RPMI7951 (cell line): Measurements from ENCODE around the gene ARL13B. TPM values are rescaled to one million over a fixed set of nuclear protein-coding genes. Genes with fewer than 3 reads are reported as not detected.
"Not testable (repeated sequence)": the region's sequence is repeated elsewhere in the genome, so short reads cannot be mapped to it uniquely, and the experiment has no call there.

ENCODE experiments used
- DNase-seq: peaks from one replicate; pipeline ENCODE4 v3.0.0-alpha.2; 2012; ENCODE audit warnings: low read depth
- total RNA-seq: library from RNA; depleted of rRNA; stranded (reverse); fragments of >200 nt; shearing (Covaris generic); gene quantifications from 2 replicates; pipeline ENCODE4 v1.2.3, GENCODE V29; 2014

Gene ARL13B
- total RNA-seq, 1 experiment from 2014 or later = 18.4 TPM

DNA sequence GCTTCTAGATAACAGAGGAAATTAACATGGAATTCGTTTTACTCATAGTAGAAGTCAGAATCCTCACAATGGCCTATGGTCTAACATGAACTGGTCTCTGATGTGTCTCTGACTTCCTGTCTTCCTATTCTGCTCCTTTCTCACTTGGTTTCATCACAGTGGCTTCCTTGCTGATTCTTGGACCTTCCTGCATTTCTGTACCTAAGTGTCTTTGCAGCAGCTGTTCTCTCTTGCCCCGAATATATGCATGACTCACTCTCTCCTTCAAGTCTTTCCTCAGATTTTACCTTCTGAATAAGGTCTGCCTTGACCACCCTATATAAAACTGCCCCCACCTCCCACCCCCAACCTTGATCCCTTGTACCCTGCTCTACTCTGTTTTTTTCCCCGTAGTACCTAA is 14.1 kb downstream of the ARL13B start:
- no peak for DNase-seq

DNA sequence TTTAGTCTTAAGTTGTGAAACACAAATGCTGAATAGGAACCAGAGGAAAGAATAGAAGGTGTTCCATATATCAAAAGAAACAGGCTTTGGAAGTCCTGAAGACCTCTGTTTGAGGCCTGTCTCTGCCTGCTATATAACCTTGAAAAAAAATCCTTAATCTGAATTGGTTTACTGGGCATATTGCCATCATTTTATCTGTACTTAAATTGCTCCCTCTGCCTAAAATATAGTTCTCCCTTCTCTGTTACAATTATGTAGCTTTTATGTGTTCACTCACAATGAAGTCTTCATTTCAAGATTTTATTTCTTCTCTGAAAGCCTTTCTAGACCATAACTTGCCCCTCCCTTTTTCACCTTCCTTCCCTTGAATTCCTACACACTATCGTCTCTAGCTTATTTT is 21.2 kb downstream of the ARL13B start:
- DNase-seq = no peak

DNA sequence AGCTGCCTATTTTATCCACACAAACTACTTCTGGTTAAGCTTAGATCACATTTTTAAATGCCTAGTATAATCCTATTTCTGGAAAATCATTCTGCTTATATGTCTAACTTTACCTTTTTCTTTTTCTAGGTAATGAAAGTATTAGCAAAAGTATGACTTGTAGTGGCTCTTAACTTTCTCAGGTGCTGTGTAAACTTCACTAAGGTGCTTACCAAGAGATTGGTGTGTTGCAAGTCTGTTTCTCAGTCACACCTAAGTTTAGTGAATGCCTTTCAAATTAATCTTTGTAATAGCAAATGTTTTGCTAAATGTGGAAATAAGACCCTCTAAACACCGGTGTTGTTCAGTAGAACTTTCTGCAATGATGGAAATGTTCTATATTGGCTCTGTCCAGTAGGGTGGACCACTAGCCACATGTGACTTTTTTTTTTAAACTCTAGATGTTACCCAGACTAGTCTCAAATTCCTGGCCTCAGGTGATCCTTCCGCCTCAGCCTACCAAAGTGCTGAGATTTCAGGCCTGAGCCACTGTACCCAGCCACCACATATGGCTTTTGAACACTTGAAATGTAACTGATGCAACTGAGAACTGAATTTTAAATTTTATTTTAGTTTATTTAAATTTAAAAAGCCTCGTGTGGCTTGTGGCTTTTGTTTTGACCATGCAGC is 22.0 kb downstream of the ARL13B start:
- DNase-seq = no peak

DNA sequence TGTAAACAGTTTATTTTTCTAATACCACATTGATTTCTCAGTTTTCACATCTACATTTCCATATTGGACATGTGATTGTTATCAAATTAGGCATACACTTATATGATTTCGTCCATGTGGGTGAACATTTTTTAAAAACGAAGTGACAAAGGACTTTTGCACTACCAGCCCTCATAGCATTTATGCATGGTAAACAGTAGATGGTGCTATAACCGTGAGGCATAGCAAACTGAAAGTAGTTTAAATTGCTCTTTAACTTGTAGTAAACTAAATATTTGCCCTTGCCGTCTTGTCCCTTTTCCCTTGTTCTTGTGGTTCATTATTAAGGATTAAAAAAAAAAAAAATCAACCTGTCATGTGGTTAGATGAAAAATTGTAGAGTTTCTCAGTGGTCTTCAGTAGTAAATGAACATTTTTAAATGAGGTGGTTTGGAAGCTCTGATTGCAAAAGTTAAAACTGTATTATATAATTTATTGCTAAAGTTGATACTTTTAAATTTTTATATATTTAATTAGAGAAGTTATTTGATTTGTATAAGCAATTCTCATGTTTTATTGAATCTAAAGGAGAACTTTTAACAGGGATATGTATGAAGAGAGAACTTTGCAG is 24.5 kb downstream of the ARL13B start:
- peak; percentile 69 for DNase-seq

DNA sequence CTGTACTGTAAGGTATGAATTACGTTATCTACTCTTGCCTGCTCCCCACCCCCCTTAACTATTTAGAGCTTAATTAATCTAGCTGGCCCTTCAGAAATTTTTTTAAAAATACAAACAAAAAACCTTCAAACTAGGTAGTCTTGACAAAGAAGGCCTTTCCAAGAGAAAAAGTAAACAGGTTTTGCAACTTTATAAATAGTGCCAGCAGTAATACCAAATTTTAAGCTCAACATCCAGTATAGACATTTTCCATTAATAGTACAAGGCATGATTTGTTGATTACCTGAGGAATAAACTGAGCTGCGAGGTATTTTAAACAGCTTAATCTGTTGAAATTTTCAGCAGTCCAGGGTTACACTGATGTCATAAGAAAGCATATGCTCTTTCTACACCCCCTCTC is 28.3 kb downstream of the ARL13B start:
- DNase-seq = no peak

DNA sequence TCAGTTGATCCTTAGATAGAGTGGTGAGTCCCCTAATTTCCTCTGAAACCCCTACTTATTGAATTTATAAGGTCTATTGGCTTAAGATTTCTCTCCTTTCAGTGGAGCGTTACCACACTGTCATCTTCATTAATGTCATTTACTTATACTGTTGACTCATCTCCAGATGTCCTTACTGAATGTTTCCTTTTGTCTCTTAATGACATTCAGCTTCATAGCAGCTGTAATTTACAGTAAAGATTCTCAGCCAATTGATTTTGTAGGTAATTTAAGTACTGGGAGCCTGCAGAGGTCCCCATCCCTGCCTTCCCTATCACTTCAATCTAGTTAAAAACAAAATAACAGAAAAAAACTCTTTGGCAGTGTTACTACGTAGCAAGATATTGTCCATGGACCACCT is 29.7 kb downstream of the ARL13B start:
- DNase-seq = peak; percentile 3

DNA sequence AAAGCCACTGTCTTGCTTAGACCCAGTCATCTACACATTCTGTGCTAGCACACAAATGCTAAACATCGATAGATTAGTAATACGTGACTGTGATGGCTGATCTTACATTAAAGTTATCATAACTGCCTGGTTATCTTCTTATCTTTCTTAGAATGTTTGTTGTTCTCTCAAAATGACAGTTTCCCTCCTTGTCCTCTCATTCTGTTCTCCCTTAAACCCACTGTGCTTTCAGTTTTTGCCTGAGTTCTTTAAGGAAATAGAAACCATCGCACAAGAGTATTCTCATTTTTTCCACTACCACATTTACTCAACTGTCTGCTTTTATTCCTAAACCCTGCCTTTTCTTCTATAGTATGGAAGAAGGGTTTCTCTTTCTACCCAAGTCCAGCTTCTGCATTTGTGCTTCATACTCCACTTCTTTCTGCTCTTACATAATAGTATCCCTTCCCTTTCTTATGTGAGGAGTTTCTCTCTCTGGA is 31.3 kb downstream of the ARL13B start:
- DNase-seq = no peak

DNA sequence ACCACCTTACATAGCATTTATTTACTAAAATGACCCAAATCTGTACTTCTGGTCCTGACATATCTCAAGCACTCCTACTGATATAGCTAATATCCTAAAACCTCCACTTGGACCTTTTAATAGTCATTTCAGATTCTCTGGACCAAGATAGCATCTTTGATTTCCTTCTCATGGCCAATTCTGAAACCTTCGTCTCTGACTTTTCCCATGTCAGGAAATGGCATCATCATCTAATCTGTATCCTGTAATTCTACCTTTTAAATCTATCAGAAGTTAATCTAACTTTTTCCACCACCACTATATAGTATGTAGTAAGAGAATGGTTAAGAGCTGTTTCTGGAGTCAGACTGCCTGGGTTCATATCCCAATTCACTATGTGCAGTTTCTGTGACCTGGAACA is 32.2 kb downstream of the ARL13B start:
- no peak for DNase-seq

DNA sequence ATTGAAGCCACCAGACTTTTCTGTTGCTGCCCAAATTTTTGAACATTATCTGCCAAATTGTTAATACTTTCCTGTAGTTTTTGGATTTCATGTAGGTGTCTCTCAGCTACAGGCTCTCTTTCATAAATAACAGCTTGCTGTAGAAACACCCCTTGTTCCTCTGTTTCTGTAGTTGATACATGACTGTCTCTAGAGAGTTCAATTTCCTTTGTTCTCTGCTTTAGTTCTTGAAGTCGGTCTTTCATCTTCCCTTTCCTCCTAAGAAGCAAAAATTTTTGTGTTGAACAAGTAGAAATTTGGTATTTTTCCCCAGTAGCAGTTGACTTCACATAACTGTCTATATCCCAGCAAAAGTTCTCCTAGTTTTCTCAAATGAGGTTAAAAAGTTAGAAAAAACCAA is 35.1 kb downstream of the ARL13B start:
- no peak for DNase-seq

DNA sequence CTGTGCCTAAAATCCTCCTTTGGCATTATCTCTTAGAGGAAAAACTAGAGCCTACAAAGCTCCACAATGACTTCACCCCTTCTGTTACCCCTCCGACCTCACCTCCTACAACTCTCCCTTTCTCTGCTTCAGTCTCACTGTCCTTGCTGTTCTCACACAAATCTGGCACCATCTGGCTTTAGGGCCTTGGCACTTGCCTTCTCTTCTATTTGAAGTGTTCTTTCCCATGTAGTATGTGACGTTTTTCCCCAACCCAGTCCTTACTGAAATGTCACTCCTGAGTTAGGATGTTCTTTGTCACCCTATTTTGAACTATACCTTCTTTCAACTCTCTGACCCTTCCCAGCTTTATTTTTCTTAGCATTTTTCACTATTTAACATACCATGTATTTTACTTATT is 39.7 kb downstream of the ARL13B start:
- DNase-seq = no peak

DNA sequence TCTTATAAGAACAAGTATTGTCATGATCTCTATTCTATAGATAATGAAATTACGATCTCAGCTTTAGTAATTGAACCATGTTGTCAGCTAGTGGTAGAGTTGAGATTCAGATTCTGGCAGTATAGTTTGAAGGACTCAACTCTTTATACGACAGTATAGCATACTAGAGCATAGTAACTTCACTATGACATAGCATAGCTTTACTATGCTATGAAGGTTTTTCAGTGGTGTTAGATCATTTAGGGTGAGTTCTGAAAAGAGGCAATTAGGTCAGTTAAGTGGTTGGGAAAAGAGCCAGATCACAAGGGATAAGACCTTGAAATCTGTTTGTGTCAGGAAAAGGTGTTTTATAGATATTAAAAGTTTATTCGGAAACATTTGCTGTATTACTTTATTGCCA is 40.3 kb downstream of the ARL13B start:
- DNase-seq = no peak

DNA sequence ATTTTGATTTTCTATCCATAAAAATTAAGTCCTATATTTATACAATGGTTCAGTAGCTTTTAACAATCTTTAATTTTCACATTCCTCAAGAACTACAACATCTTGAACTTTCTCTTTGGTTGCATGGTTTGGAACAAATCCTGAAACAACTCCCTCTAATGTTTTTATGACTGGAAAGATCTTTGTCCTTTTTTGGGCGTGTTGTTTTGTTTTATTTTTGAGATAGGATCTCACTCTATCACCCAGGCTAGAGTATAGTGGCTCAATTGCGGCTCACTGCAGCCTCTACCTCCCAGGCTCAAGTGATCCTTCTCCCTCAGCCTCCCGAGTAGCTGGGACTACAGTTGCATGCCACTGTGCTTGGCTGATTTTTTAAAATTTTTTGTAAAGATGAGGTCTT is 44.4 kb downstream of the ARL13B start:
- DNase-seq = peak; percentile 3

DNA sequence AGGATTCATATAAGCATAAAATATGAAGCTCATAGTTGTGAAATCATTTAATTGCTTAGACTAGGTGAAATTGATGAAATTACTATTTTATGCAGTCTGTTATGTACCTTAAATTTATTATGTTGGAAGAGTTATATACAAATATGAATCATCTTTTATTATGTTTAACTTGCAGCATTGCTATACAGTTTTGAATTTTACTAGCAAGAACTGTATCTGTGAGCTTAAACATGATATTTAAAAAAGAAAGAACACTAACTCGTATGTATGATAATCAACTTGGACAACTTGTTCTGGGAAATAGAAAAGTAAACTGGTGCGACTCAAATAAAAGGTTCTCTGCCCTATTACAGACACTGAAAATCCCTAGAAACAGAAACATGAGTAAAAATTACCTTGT is 46.7 kb downstream of the ARL13B start:
- no peak for DNase-seq

DNA sequence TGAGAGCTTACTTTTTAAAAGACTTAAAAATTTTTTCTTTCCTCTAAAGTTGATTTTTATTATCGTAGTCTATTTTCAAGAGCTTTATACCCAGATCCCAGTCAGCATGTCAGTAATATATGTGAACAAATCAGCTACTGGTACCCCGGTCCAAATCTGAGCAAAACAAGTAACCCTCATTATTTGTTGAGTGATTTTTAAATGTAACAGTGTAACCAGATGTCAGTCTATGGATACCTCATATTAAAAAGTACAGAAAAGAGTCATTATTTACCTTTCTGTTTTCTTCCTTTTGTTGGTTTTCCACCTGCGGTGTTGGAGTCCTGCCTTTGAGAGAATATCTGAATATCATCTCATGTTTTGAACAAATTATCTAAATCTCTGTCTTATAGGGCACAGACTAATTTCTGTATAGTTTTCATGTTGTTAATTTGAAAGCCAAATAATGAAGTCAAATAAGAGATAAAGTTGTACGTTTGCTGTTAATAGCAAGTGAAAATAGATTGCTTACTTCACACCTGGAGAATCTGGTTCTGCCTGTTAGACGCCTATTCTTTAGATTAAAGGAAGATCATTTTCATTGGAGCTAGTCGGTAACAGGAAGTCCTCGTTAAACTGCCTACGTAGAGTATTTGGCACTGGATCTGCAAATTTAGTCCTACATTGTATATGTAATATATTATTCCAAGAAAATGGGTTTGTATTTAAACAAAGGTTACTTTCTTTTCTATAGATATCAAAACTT is 48.3 kb downstream of the ARL13B start, which contains the start of gene STX19:
Gene STX19 (minus strand): TSS at position 505 of the 745 bp plus-strand sequence. CDS start 13,328 bp downstream, outside the sequence.
- DNase-seq = no peak

DNA sequence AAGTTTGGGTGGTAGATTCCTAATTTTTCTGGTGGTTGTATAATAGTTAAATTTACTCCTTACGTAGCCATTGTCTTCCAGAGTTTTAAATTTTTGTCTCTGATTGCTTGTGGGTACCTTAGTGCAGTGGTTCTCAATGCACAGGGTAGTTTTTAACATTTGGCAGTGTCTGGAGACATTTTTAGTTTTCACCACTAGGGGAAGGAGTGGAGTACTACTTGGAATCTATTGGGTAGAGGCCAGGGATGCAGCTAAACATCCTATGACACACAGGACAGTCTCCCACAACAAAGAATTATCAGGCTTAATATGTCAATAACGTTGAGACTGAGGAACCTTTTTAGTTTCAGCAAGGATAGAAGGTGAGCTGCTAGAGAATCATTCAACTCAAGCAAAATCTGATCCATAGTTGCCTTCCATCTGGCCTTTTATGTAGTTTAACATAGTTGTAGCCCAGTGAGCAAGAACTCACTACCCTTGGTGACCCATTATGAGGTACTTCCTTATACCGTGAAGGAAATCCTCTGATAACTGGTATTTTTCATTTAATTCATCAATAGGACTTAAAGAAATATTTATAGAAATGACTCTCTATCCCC is 57.1 kb downstream of the ARL13B start:
- peak; percentile 59 for DNase-seq

DNA sequence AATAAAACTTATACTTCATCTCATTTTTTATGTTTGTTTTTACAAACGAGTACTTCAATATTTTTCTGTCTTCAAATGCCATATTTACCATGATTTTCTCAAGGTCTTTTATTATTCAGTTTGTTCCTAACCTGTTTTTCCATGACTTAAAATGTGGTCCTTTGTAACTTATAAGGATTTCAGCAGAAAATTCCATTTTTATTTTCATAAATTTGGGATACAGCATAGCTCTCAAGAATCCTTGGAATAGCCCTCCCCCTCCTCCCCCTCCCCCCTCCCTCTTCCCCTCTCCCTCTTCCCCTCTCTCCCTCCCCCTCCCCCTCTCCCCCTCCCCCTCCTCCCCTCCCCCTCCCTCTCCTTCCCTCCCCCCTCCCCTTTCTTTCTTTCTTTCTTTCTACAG is 63.3 kb downstream of the ARL13B start:
- no peak for DNase-seq

DNA sequence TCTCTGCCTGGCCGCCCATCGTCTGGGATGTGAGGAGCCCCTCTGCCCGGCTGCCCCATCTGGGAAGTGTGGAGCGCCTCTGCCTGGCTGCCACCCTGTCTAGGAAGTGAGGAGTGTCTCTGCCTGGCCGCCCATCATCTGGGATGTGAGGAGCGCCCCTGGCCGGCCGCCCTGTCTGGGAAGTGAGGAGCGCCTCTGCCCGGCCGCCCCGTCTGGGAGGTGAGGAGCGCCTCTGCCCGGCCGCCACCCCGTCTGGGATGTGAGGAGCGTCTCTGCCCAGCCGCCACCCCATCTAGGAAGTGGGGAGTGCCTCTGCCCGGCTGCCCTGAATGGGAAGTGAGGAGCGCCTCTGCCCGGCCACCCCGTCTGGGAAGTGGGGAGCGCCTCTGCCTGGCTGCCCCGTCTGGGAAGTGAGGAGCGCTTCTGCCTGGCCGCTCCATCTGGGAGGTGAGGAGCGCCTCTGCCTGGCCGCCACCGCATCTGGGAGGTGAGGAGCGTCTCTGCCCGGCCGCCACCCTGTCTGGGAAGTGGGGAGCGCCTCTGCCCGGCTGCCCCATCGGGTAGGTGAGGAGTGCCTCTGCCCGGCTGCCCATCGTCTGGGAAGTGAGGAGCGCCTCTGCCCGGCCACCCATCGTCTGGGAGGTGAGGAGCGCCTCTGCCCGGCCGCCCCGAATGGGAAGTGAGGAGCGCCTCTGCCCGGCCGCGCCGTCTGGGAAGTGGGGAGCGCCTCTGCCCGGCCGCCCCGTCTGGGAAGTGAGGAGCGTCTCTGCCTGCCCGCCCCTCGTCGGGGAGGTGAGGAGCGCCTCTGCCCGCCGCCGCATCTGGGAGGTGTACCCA is 64.4 kb downstream of the ARL13B start:
- DNase-seq = not testable (repeated sequence)

DNA sequence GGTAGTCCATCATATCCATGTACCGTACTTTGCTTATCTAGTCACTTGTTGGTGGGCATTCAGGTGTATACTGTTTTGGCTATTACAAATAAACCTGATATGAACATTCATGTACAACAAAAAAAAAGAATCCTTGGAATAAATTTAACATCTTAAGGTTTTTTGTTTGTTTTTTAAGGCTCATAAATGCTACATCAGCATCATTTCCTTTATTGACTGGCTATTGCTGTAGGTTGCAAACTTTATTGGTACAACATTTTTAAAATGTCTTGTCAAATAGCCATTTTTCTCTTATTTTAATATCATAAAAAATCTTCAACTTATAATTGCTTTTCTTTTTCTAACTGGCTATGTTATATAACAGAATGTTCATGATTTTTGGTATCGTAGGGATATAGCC is 66.6 kb downstream of the ARL13B start:
- DNase-seq = no peak

DNA sequence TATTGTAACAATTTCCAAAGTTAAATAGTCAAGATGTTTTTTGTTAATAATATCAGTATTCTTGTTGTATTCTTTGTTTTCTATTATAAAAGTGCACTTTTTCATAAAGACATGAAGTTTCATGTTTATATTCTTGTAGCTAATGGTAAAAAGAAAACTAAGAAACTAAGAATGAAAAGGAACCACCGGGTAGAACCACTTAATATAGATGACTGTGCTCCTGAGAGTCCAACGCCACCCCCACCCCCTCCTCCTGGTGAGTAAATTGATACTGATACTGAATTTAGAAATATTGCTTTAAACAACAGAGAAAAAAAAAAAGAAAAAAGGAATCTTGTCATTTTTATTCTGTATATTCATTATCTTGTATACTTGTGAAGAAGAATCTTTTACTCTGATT is 69.3 kb downstream of the ARL13B start:
- no peak for DNase-seq

DNA sequence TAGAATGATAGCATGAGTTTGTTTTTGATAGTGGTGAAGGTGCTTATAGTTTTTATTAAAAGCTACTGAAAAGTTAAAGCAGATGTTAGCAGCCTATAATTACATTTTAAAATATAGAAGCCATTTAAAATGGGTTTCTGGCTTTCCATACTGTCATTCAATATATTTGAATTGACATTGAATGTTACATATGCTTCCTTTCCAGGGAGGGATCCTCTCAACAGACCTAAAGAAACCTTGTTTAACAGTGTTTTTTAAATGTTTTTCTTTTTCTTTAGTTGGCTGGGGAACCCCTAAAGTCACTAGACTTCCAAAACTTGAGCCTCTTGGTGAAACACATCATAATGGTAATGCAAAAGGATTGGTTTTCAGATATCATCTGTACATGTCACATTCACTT is 70.6 kb downstream of the ARL13B start:
- no peak for DNase-seq

DNA sequence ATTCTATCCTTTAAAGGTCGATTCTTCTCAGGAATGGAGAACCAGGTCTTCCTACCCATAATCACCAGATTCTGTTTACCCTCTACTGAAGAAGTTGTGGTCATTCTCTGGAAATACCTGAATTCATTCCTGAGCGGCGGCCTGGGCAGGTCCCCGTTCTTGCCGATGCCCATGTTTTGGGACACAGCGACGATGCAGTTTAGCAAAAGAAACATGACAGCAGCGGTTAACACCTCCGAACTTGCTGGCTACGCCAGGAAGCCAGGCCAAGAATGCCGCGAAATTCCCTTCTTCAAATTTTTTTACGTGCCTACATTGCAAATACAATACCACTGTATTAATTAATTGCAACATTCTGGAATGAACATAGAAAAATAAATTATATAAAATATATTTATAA is 81.3 kb downstream of the ARL13B start:
- no peak for DNase-seq
